GM12892 (cell line): Measurements from ENCODE around the gene AK3.
A peak's percentile ranks its signal among the peaks of the same experiment; 100 is the strongest.

ENCODE experiments used
- DNase-seq: peaks from one replicate; pipeline ENCODE4 v3.0.0; 2011; ENCODE audit not compliant: insufficient read length
- FAIRE-seq: peaks from 2 replicates; lab custom pipeline; 2011; peaks lifted over from hg19 to GRCh38; lab: Jason Lieb, UNC
- POLR2A ChIP-seq: IDR thresholded peaks from 2 replicates; pipeline ENCODE4 v1.6.1; 2011; ENCODE audit warnings: low read depth, low read length, control low read depth
- POLR2AphosphoS5 ChIP-seq: IDR thresholded peaks from 2 replicates; pipeline ENCODE4 v1.6.1; 2011; ENCODE audit warnings: low read depth, low read length, control low read depth
- TAF1 ChIP-seq: IDR thresholded peaks from 2 replicates; pipeline ENCODE4 v1.6.1; 2011; ENCODE audit warnings: low read depth, mild to moderate bottlenecking, control low read depth, low read length, borderline replicate concordance

The AK3 gene

GRCh38 chr9:4690144-4690543, 50.9 kb downstream of the AK3 start:
- DNase-seq (no peak), FAIRE-seq (peak; percentile 85)
- no peak for TF ChIP-seq POLR2AphosphoS5
- no peak for TF ChIP-seq TAF1
- TF ChIP-seq POLR2A, result no peak

DNA sequence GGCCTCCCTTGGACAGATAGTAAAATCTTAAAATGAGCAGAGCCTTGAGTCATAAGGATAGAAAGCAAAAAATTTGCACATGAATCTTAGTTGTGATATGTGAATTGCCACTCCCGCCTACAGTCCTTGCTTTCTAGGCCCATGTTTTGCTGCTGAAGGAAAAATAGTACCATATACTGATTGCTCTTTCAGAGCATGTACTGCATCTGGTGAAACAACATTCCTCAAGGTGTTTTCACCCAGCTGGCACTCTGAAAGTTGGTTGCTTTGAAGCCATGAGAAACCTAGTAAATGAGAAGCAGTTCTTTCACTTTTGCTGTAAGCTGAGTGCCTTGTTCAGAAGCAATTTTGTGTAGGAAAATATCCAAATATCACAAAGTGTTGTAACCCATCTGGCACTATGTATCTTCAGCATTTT, 51.3 kb downstream of the AK3 start:
- no peak for DNase-seq
- FAIRE-seq, result no peak
- TF ChIP-seq POLR2A (no peak), POLR2AphosphoS5 (no peak), TAF1 (no peak)

- FAIRE-seq (peak; percentile 63), DNase-seq (no peak)
- TF ChIP-seq POLR2A (no peak), POLR2AphosphoS5 (no peak), TAF1 (no peak)
Measured at GRCh38 chr9:4689021-4689420, 52.0 kb downstream of the AK3 start.

GRCh38 chr9:4686584-4686983, 54.4 kb downstream of the AK3 start:
- no peak for DNase-seq
- no peak for FAIRE-seq
- no peak for TF ChIP-seq POLR2A

DNA sequence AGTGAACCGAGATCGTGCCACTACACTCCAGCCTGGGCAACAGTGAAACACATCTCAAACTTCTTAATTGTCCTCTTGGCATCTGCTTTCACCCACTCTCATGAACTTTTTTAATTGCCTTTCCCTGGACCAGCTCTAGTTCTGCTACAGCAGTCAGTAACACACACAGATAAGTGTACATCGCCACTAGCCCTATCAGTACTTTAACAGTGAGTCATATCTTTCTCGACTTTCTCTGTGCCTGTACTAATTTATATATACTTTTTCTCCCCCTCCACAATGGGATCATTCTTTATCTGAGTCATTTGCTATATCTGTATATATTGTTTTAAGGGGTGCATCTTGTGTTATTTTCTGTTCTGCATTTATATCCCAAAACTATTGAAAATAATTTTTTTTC, 54.9 kb downstream of the AK3 start:
- DNase-seq (no peak), FAIRE-seq (peak; percentile 38)
- no peak for TF ChIP-seq POLR2A
- no peak for TF ChIP-seq TAF1
- TF ChIP-seq POLR2AphosphoS5, result no peak

DNA sequence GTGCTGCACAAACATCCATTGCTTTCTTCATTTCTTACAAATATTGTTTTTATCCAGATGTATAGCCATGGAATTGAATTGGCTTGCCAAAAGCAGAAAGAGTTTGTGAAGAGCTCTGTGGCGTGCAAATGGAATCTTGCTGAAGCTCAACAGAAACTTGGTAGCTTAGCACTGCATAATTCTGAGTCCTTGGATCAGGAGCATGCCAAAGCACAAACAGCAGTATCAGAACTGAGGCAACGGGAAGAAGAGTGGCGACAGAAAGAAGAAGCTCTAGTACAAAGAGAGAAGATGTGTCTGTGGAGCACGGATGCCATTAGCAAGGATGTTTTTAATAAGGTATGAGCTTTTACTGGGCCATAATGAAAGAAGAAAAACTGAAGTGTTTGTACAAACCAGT, 56.2 kb downstream of the AK3 start:
- no peak for TF ChIP-seq TAF1
- TF ChIP-seq POLR2AphosphoS5, result no peak
- no peak for TF ChIP-seq POLR2A
- FAIRE-seq, result no peak
- no peak for DNase-seq

- no peak for TF ChIP-seq TAF1
- TF ChIP-seq POLR2AphosphoS5, result no peak
- TF ChIP-seq POLR2A, result no peak
- no peak for DNase-seq
- no peak for FAIRE-seq
Measured at GRCh38 chr9:4680750-4681149, 60.3 kb downstream of the AK3 start.

- DNase-seq, result no peak
- TF ChIP-seq POLR2AphosphoS5, result no peak
- TF ChIP-seq TAF1, result no peak
- no peak for TF ChIP-seq POLR2A
- FAIRE-seq, result peak; percentile 53
Measured at GRCh38 chr9:4680173-4680525, 60.9 kb downstream of the AK3 start.

DNA sequence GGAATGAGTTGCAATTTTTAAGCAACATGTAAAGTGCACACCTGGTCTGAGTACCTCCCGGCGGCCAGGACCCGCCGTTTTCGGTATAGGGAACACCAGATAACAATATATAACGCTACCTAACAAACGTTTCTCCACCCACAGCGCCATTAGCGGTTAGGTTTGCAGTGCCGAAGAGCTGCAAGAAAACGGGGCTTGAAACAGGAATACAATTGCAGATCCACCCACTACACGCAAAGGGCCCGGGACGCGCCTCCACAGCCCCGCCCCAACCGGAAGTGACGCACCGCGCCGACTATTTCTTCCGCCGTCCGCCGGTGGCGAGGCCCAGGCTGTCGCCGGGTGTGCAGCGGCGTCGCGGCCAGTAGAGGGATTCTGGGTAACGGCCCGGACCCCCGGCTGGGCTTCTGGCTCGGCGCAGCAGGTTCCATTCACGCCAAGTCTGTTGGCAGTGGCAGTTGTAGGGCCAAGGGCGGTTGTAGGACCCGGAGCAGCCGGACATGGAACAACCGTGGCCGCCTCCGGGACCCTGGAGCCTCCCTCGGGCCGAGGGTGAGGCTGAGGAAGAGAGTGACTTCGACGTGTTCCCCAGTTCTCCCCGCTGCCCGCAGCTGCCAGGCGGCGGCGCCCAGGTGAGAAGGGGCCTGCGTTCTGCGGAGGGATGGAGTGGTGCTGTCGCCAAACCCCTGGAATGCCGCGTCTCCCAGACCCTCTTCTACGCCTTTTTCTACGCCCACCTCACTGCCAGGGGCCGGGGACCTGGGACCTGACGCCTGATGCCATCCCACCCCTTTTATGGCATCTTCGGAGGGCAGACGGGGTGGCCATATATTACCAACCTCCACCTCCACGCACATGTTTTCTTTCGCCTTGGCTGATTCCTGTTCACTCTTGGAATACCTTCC, 61.5 kb downstream of the AK3 start, which contains the start of gene CDC37L1:
TSS of gene CDC37L1 (plus strand) at position 302 of the 905 bp plus-strand sequence. CDS start at position 501, 199 bp downstream.
- DNase-seq, result peak; percentile 84
- FAIRE-seq, result peak; percentile 96
- TF ChIP-seq POLR2A (peak; percentile 94), POLR2AphosphoS5 (peak; percentile 90), TAF1 (peak; percentile 88)

DNA sequence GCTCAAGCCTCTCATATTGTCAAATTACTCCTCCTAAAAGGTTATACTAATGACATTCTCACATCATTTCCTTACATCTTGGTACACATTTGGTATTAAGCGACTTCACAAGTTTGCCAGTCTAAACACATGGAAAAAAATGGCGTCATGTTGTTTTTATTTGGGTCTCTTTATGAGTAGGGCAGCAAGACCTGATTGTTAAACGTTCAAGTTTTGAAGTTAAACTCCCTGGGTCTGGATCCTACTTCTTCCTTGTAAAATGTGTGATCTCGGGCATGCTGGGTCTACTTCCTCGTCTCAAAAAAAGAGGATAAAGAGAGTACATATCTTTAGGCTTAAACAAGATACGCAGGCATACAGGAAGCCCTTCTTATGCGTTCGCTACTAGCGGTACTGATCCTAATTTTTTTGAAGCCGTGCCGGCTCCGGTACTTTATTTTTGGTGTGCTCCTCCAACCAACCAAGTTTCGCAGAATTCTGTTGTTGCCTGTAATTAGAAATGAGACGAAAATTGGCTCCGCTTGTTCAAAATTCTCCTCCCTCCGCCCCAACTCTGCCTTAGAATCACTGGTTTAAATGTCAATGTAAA, 62.2 kb downstream of the AK3 start:
- DNase-seq (no peak), FAIRE-seq (peak; percentile 65)
- TF ChIP-seq TAF1 (no peak), POLR2AphosphoS5 (no peak), POLR2A (no peak)

DNA sequence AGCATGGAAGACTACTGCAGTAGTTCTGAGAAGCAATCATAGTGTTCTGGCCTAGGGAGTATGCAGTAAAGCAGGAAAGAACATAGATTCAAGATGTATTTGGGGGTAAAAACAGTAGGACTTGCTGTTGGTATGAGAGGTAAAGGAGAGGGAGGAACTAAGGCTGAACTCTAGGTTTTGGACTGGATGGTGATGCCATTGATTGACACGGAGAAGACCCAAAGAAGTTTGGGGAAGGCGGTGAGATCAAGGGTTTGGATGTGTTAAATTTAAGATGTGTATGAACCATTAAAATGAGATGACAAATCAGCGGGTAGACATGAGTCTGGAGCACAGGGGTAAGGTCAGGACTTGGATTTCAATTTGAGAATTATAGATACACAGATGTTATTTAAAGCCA, 63.6 kb downstream of the AK3 start:
- DNase-seq (no peak), FAIRE-seq (no peak)
- TF ChIP-seq POLR2A, result no peak

DNA sequence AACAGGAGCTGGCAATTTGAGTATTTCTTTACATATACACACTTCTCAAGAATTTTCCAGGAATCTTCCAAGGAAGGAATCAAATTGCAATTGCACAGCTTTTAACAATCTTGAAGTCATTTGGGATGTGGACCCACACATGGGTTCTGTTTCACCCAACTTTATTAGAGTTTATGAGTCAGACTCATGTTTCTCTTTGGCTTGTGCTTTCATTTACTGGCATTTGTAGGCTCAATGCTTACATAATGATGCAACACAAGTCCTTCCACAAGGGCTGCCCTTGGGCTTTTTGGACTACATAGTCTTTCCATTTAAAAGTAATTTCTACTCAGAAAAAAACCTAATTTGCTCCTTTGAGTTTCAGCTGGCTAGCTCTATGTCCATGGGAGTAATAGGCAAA, 66.2 kb downstream of the AK3 start:
- DNase-seq (no peak), FAIRE-seq (no peak)
- no peak for TF ChIP-seq POLR2A
- no peak for TF ChIP-seq TAF1
- no peak for TF ChIP-seq POLR2AphosphoS5
